Endodermal cell (in vitro differentiated cells): ENCODE measurements around the gene FN1. TPM values are rescaled to one million over a fixed set of nuclear protein-coding genes. Genes with fewer than 3 reads are reported as not detected.

Experiments used
- DNase-seq: peaks from one replicate; pipeline ENCODE4 v3.0.0-alpha.2; 2017
- H3K27ac ChIP-seq: 2 replicates; pipeline ENCODE4 v1.5.1; 2013; ENCODE audit warnings: mild to moderate bottlenecking, low read depth, low read length, moderate library complexity
- H3K27me3 ChIP-seq: 2 replicates; pipeline ENCODE4 v1.6.1; 2013; ENCODE audit warnings: mild to moderate bottlenecking, low read length, moderate library complexity; ENCODE audit not compliant: insufficient read depth, control insufficient read depth, poor library complexity, severe bottlenecking
- H3K36me3 ChIP-seq: 2 replicates; pipeline ENCODE4 v1.7.0; 2013; ENCODE audit warnings: mild to moderate bottlenecking, low read length, moderate library complexity; ENCODE audit not compliant: control insufficient read depth, insufficient read depth
- H3K4me1 ChIP-seq: one replicate; pipeline ENCODE4 v1.7.0; 2013; ENCODE audit warnings: low read length; ENCODE audit not compliant: control insufficient read depth, insufficient read depth
- H3K4me3 ChIP-seq: 2 replicates; pipeline ENCODE4 v1.5.1; 2013; ENCODE audit warnings: mild to moderate bottlenecking, low read length, moderate library complexity
- H3K9ac ChIP-seq: 2 replicates; pipeline ENCODE4 v1.6.1; 2013; ENCODE audit warnings: mild to moderate bottlenecking, low read length, moderate library complexity; ENCODE audit not compliant: poor library complexity, severe bottlenecking; ENCODE audit errors: extremely low read depth
- H3K9me3 ChIP-seq: 2 replicates; pipeline ENCODE4 v1.6.1; 2013; ENCODE audit warnings: mild to moderate bottlenecking, low read length, moderate library complexity; ENCODE audit not compliant: control insufficient read depth
- H3K27ac Mint-ChIP-seq: 2 replicates; pipeline ENCODE4 v1.8.0; 2020; ENCODE audit warnings: mixed read lengths
- H3K27me3 Mint-ChIP-seq: 2 replicates; pipeline ENCODE4 v1.8.0; 2021; ENCODE audit warnings: mild to moderate bottlenecking, mixed read lengths; ENCODE audit not compliant: insufficient read depth
- H3K36me3 Mint-ChIP-seq: 2 replicates; pipeline ENCODE4 v1.8.0; 2020; ENCODE audit warnings: low read depth, mixed read lengths
- H3K4me1 Mint-ChIP-seq: 2 replicates; pipeline ENCODE4 v1.8.0; 2020; ENCODE audit warnings: mixed read lengths
- H3K4me3 Mint-ChIP-seq: 2 replicates; pipeline ENCODE4 v1.8.0; 2020; ENCODE audit warnings: mild to moderate bottlenecking, moderate library complexity, mixed read lengths
- H3K9me3 Mint-ChIP-seq: 2 replicates; pipeline ENCODE4 v1.8.0; 2020; ENCODE audit warnings: mild to moderate bottlenecking, mixed read lengths
- WGBS, 2 experiments: methylation state at CpG; one replicate each; pipeline versions ENCODE4 v1.1.5 to v1.1.7; 2013; ENCODE audit warnings: missing lambda C conversion rate in 2 of 2, mixed read lengths in 1 of 2; ENCODE audit not compliant: insufficient coverage in 1 of 2, insufficient read length in 1 of 2; 5-methylcytosine and 5-hydroxymethylcytosine counted together
- total RNA-seq, 2 donors: library from RNA; stranded (reverse); fragmentation: NEBNext Ultra II Directional in 1 of 2; extraction: Animal tissue kit (Norgen Biotek cat#: 25700) in 1 of 2; gene quantifications; 2 replicates in 1 of 2; 3 replicates in 1 of 2; pipeline ENCODE4 v1.2.1, GENCODE V29; 2021
- TF ChIP-seq, protein P1 (sequence below): fragments of 200-600 bp; sonication (generic); conservative IDR thresholded peaks from 2 replicates; pipeline ENCODE4 v1.5.0; 2021; ENCODE audit warnings: antibody characterized with exemption, mild to moderate bottlenecking

Gene FN1
- total RNA-seq, 2 donors from 2014 or later = 2,721 to 2,960 TPM

DNA sequence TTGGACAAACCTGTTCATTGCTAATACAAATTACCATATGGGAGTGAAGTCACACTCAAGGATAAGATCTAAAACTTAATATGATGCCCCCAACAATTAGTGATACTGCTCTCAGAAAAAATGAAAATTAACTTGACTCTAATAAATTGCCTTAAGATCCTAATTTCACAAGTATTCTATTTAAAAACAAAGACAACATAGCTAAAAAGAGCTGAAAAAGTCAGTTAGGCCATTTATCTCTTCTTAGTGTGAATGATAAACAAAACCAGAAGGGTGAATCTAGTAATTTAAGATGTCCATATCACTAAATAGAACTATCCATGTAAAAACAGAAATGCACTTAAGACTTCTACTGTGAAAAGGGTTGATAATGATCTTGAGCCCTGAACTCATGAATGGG lies 53.4 kb downstream of the FN1 start:
- Mint-ChIP-seq H3K4me1 (no peaks in the 10 kb centered on the region), H3K4me3 (no peak overlapping the region), H3K36me3 (peaks cover 91% of the 10 kb centered on the region), H3K27ac (no peak overlapping the region), H3K27me3 (no peaks in the 10 kb centered on the region), H3K9me3 (no peaks in the 10 kb centered on the region)
- Histone ChIP-seq H3K9me3 (no peaks in the 10 kb centered on the region), H3K27ac (no peak overlapping the region), H3K27me3 (no peaks in the 10 kb centered on the region), H3K9ac (no peak overlapping the region), H3K36me3 (peaks cover 90% of the 10 kb centered on the region), H3K4me3 (no peak overlapping the region), H3K4me1 (no peaks in the 10 kb centered on the region)
- TF ChIP-seq, protein P1, sequence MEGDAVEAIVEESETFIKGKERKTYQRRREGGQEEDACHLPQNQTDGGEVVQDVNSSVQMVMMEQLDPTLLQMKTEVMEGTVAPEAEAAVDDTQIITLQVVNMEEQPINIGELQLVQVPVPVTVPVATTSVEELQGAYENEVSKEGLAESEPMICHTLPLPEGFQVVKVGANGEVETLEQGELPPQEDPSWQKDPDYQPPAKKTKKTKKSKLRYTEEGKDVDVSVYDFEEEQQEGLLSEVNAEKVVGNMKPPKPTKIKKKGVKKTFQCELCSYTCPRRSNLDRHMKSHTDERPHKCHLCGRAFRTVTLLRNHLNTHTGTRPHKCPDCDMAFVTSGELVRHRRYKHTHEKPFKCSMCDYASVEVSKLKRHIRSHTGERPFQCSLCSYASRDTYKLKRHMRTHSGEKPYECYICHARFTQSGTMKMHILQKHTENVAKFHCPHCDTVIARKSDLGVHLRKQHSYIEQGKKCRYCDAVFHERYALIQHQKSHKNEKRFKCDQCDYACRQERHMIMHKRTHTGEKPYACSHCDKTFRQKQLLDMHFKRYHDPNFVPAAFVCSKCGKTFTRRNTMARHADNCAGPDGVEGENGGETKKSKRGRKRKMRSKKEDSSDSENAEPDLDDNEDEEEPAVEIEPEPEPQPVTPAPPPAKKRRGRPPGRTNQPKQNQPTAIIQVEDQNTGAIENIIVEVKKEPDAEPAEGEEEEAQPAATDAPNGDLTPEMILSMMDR = no peak
- DNase-seq = no peak

DNA sequence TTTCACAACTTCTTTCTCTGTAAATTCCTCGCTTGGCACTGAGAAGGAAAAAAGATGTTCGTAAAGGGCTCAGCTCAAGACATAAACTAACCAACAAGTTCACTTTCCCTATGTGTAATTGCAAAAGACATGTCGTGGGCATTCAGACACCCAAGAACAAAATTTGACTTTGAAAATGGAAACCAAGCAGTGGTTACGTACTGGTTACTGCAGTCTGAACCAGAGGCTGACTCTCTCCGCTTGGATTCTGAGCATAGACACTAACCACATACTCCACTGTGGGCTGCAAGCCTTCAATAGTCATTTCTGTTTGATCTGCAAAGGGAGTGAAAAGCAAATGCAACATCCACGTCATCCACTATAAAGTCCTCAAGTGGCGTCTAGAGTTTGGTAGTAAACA lies 53.9 kb downstream of the FN1 start:
- TF ChIP-seq, protein P1 = no peak
- H3K27me3 ChIP-seq = no peaks in the 10 kb centered on the region
- DNase-seq = no peak
- H3K9ac ChIP-seq = no peak overlapping the region
- Mint-ChIP-seq H3K4me3 (no peak overlapping the region), H3K4me1 (no peaks in the 10 kb centered on the region), H3K9me3 (no peaks in the 10 kb centered on the region), H3K27me3 (no peaks in the 10 kb centered on the region), H3K36me3 (peaks cover 91% of the 10 kb centered on the region), H3K27ac (no peak overlapping the region)
- H3K4me3 ChIP-seq = no peak overlapping the region
- H3K4me1 ChIP-seq = no peaks in the 10 kb centered on the region
- peaks cover 90% of the 10 kb centered on the region for H3K36me3 ChIP-seq
- no peak overlapping the region for H3K27ac ChIP-seq
- H3K9me3 ChIP-seq = no peaks in the 10 kb centered on the region
- 98% methylated on average over 4 to 7 of the region's 7 CpGs for WGBS, 2 experiments

DNA sequence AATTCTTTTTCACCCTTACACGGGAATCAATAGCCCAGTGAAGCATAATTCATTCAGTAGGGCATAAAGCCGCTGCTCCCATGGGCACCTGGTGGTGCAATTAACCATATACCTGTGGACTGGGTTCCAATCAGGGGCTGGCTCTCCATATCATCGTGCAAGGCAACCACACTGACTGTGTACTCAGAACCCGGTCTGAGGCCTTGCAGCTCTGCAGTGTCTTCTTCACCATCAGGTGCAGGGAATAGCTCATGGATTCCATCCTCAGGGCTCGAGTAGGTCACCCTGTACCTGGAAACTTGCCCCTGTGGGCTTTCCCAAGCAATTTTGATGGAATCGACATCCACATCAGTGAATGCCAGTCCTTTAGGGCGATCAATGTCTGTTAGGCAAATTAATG lies 55.2 kb downstream of the FN1 start:
- H3K4me1 Mint-ChIP-seq = no peaks in the 10 kb centered on the region

More for the DNA sequence above, 55.2 kb downstream of the FN1 start:
- H3K27ac Mint-ChIP-seq = no peak overlapping the region
- peaks cover 92% of the 10 kb centered on the region for H3K36me3 Mint-ChIP-seq
- Histone ChIP-seq H3K27me3 (no peaks in the 10 kb centered on the region), H3K27ac (no peak overlapping the region), H3K4me1 (no peaks in the 10 kb centered on the region), H3K36me3 (peaks cover 90% of the 10 kb centered on the region), H3K9me3 (no peaks in the 10 kb centered on the region), H3K4me3 (no peak overlapping the region), H3K9ac (no peak overlapping the region)
- H3K9me3 Mint-ChIP-seq = no peaks in the 10 kb centered on the region
- no peak overlapping the region for H3K4me3 Mint-ChIP-seq
- TF ChIP-seq, protein P1 = no peak
- H3K27me3 Mint-ChIP-seq = no peaks in the 10 kb centered on the region
- no peak for DNase-seq
- WGBS, 2 experiments = 94 to 98% methylated on average over 5 to 7 of the region's 7 CpGs
